H1 (cell line): ENCODE measurements around the gene HIC1. TPM values are rescaled to one million over a fixed set of nuclear protein-coding genes. Genes with fewer than 3 reads are reported as not detected.

Experiments
- CTCF ChIA-PET: fragments of 300-600 bp; sonication (Branson Sonifier 250); formaldehyde crosslinking; loops from one replicate; lab custom pipeline; 2021; ENCODE audit not compliant: partially characterized antibody; lab: Charles Lee
- POLR2A ChIA-PET: fragments of 300-600 bp; sonication (Branson Sonifier 250); formaldehyde crosslinking; loops from one replicate; lab custom pipeline; 2021; ENCODE audit warnings: inconsistent platforms; ENCODE audit not compliant: partially characterized antibody; lab: Charles Lee
- DNase-seq, 2 experiments: peaks; one replicate each; pipeline versions ENCODE4 v3.0.0 to v3.0.0-alpha.2; 2010 to 2022; ENCODE audit warnings: low spot score in 2 of 2, low read depth in 1 of 2, mixed read lengths in 1 of 2
- FAIRE-seq: peaks from 2 replicates; lab custom pipeline; 2011; peaks lifted over from hg19 to GRCh38; lab: Jason Lieb, UNC
- H2AFZ ChIP-seq: 2 replicates; pipeline ENCODE4 v1.8.1; 2012; ENCODE audit warnings: low read length, inconsistent platforms
- H2AK5ac ChIP-seq: 2 replicates; pipeline ENCODE4 v1.6.1; 2013; ENCODE audit warnings: low read depth, low read length
- H2BK120ac ChIP-seq: replicated peaks from 2 replicates; pipeline ENCODE3; 2013; ENCODE audit warnings: low read depth, low read length, inconsistent platforms
- H2BK12ac ChIP-seq: 2 replicates; pipeline ENCODE4 v1.6.1; 2013; ENCODE audit warnings: low read depth, low read length
- H2BK15ac ChIP-seq: 2 replicates; pipeline ENCODE4 v1.6.1; 2013; ENCODE audit warnings: low read length
- H2BK20ac ChIP-seq: 2 replicates; pipeline ENCODE4 v1.6.1; 2013; ENCODE audit warnings: low read length
- H2BK5ac ChIP-seq: 2 replicates; pipeline ENCODE4 v1.6.1; 2013; ENCODE audit warnings: low read depth, low read length
- H3K14ac ChIP-seq: 2 replicates; pipeline ENCODE4 v1.6.1; 2013; ENCODE audit warnings: inconsistent platforms; ENCODE audit not compliant: insufficient read length
- H3K18ac ChIP-seq: 2 replicates; pipeline ENCODE4 v1.6.1; 2013; ENCODE audit warnings: low read length; ENCODE audit errors: extremely low read depth
- H3K23ac ChIP-seq: 2 replicates; pipeline ENCODE4 v1.6.1; 2013; ENCODE audit warnings: inconsistent platforms; ENCODE audit not compliant: insufficient read length
- H3K23me2 ChIP-seq: 2 replicates; pipeline ENCODE4 v1.6.1; 2013; ENCODE audit warnings: low read depth, low read length
- H3K27ac ChIP-seq: 2 replicates; pipeline ENCODE4 v1.6.1; 2011; ENCODE audit warnings: low read depth, low read length, inconsistent platforms
- H3K27me3 ChIP-seq, 4 experiments: replicated peaks in 1 of 4; 1 replicate in 1 of 4; 2 replicates in 3 of 4; pipeline versions ENCODE4 v1.6.1 to v1.8.1; 2011 to 2013; ENCODE audit warnings: low read length in 3 of 4, mild to moderate bottlenecking in 3 of 4, inconsistent platforms in 2 of 4, mixed read lengths in 2 of 4, moderate library complexity in 1 of 4; ENCODE audit not compliant: control insufficient read depth in 3 of 4, insufficient read depth in 3 of 4; ENCODE audit errors: extremely low read depth in 1 of 4
- H3K36me3 ChIP-seq, 4 experiments: 2 replicates each; pipeline versions ENCODE4 v1.6.1 to v1.8.1; 2011 to 2013; ENCODE audit warnings: mild to moderate bottlenecking in 4 of 4, low read length in 3 of 4, moderate library complexity in 2 of 4, control low read depth in 1 of 4, inconsistent platforms in 1 of 4; ENCODE audit not compliant: insufficient read depth in 4 of 4, control insufficient read depth in 2 of 4
- H3K4ac ChIP-seq: replicated peaks from 2 replicates; pipeline ENCODE3; 2013; ENCODE audit warnings: low read length, low read depth, mixed read lengths, inconsistent platforms; ENCODE audit not compliant: insufficient read length
- H3K4me1 ChIP-seq, 4 experiments: replicated peaks in 1 of 4; 1 replicate in 1 of 4; 2 replicates in 3 of 4; pipeline versions ENCODE4 v1.6.1 to v1.8.1; 2011 to 2013; ENCODE audit warnings: low read length in 3 of 4, inconsistent platforms in 2 of 4, mixed read lengths in 1 of 4; ENCODE audit not compliant: insufficient read depth in 4 of 4, control insufficient read depth in 3 of 4
- H3K4me2 ChIP-seq, 2 experiments: 2 replicates each; pipeline versions ENCODE4 v1.6.1 to v1.8.1; 2011 to 2013; ENCODE audit warnings: low read depth in 2 of 2, low read length in 2 of 2, control low read depth in 1 of 2, inconsistent platforms in 1 of 2, mild to moderate bottlenecking in 1 of 2; ENCODE audit not compliant: insufficient read depth in 1 of 2
- H3K4me3 ChIP-seq, 4 experiments: fragments of 200-600, 300-600 bp in 1 of 4; sonication (generic), shearing (Covaris generic), sonication (Bioruptor Twin) in 1 of 4; 2 replicates each; pipeline versions ENCODE4 v1.5.1 to v1.8.1; 2011 to 2016; ENCODE audit warnings: low read length in 4 of 4, low read depth in 3 of 4, control low read depth in 2 of 4, inconsistent platforms in 2 of 4, mild to moderate bottlenecking in 2 of 4, mixed read lengths in 1 of 4, moderate library complexity in 1 of 4; ENCODE audit not compliant: insufficient read depth in 2 of 4; ENCODE audit errors: extremely low read depth in 1 of 4
- H3K56ac ChIP-seq: replicated peaks from 2 replicates; pipeline ENCODE3; 2013; ENCODE audit warnings: low read depth, mild to moderate bottlenecking, mixed read lengths, low read length, inconsistent platforms; ENCODE audit not compliant: insufficient read length
- H3K79me1 ChIP-seq: 2 replicates; pipeline ENCODE4 v1.6.1; 2013; ENCODE audit warnings: low read depth, low read length, control low read depth
- H3K79me2 ChIP-seq, 2 experiments: 2 replicates each; pipeline versions ENCODE4 v1.6.1 to v1.8.1; 2012 to 2013; ENCODE audit warnings: low read length in 2 of 2, mild to moderate bottlenecking in 2 of 2, inconsistent platforms in 1 of 2; ENCODE audit not compliant: insufficient read depth in 2 of 2, control insufficient read depth in 1 of 2
- H3K9ac ChIP-seq, 4 experiments: replicated peaks in 1 of 4; 1 replicate in 1 of 4; 2 replicates in 3 of 4; pipeline versions ENCODE4 v1.6.1 to v1.8.1; 2011 to 2013; ENCODE audit warnings: low read depth in 3 of 4, low read length in 3 of 4, control low read depth in 2 of 4, mild to moderate bottlenecking in 2 of 4, moderate library complexity in 2 of 4, inconsistent platforms in 1 of 4; ENCODE audit errors: extremely low read depth in 1 of 4
- H3K9me3 ChIP-seq, 2 experiments: 2 replicates each; pipeline versions ENCODE4 v1.6.1 to v1.8.1; 2012 to 2013; ENCODE audit warnings: mild to moderate bottlenecking in 2 of 2, moderate library complexity in 2 of 2, control low read depth in 1 of 2, inconsistent platforms in 1 of 2, low read depth in 1 of 2, low read length in 1 of 2, mixed read lengths in 1 of 2; ENCODE audit not compliant: insufficient read depth in 2 of 2
- H4K20me1 ChIP-seq, 2 experiments: replicated peaks in 1 of 2; 2 replicates each; pipeline versions ENCODE3 to v1.8.1; 2011 to 2013; ENCODE audit warnings: inconsistent platforms in 2 of 2, low read length in 2 of 2, mild to moderate bottlenecking in 1 of 2; ENCODE audit not compliant: insufficient read depth in 2 of 2, control insufficient read depth in 1 of 2
- H4K5ac ChIP-seq: 2 replicates; pipeline ENCODE4 v1.6.1; 2013; ENCODE audit warnings: low read length, low read depth, mixed read lengths, inconsistent platforms; ENCODE audit not compliant: insufficient read length
- H4K8ac ChIP-seq: 2 replicates; pipeline ENCODE4 v1.8.0; 2013; ENCODE audit warnings: mild to moderate bottlenecking, moderate library complexity, low read length, inconsistent platforms; ENCODE audit not compliant: insufficient read depth; ENCODE audit errors: extremely low read depth
- H4K91ac ChIP-seq: replicated peaks from 2 replicates; pipeline ENCODE3; 2013; ENCODE audit warnings: low read length, mixed read lengths, inconsistent platforms; ENCODE audit not compliant: insufficient read length
- ASH2L ChIP-seq: fragments of 200-600, 300-600 bp; sonication (generic); IDR thresholded peaks from one replicate; pipeline ENCODE4 v1.7.1; 2017; ENCODE audit warnings: low read length
- CHD1 ChIP-seq: IDR thresholded peaks from 2 replicates; pipeline ENCODE4 v1.6.1; 2012; ENCODE audit warnings: low read depth, low read length, improper control_type of control experiment
- EGR1 ChIP-seq: IDR thresholded peaks from 2 replicates; pipeline ENCODE4 v1.6.1; 2011; ENCODE audit warnings: low read depth, low read length, borderline replicate concordance
- POU5F1 ChIP-seq: IDR thresholded peaks from 2 replicates; pipeline ENCODE4 v1.6.1; 2011; ENCODE audit warnings: low read depth, mild to moderate bottlenecking, low read length, moderate library complexity
- SIX5 ChIP-seq: IDR thresholded peaks from 2 replicates; pipeline ENCODE4 v1.6.1; 2011; ENCODE audit warnings: mild to moderate bottlenecking, low read depth, low read length
- WGBS, 2 experiments: shearing (Covaris generic) in 1 of 2; methylation state at CpG; one replicate each; pipeline versions ENCODE4 v1.1.6 to v1.1.7; 2013 to 2015; ENCODE audit warnings: low lambda C conversion rate in 2 of 2, mixed read lengths in 2 of 2, inconsistent platforms in 1 of 2, low coverage in 1 of 2, missing lambda C conversion rate in 1 of 2; ENCODE audit not compliant: insufficient replicate concordance in 2 of 2, insufficient coverage in 1 of 2, insufficient read length in 1 of 2; ENCODE audit errors: extremely low coverage in 1 of 2, missing lambda C conversion rate in 1 of 2; 5-methylcytosine and 5-hydroxymethylcytosine counted together
- polyA plus RNA-seq, 7 experiments: library from polyadenylated mRNA; depleted of rRNA in 3 of 7; stranded (reverse) in 5 of 7; unstranded in 2 of 7; fragments of >200 nt in 5 of 7; fragments of 200-250 nt in 2 of 7; gene quantifications; 1 replicate in 5 of 7; 2 replicates in 1 of 7; 4 replicates in 1 of 7; pipeline versions ENCODE4 v1.2.1 to v1.2.3, GENCODE V29; 2011 to 2013; ENCODE audit warnings: missing spikeins in 2 of 7, mixed read lengths in 2 of 7
- total RNA-seq: library from RNA; stranded (reverse); fragmentation: NEBNext Ultra II Directional; extraction: Animal tissue kit (Norgen Biotek cat#: 25700); gene quantifications from 2 replicates; pipeline ENCODE4 v1.2.1, GENCODE V29; 2021

Gene HIC1
- total and polyA plus RNA-seq, 2 of the 8 experiments (the other 6 are each of a cell fraction or from before 2014, with no cell fraction given) = 0.06 to 0.09 TPM

DNA sequence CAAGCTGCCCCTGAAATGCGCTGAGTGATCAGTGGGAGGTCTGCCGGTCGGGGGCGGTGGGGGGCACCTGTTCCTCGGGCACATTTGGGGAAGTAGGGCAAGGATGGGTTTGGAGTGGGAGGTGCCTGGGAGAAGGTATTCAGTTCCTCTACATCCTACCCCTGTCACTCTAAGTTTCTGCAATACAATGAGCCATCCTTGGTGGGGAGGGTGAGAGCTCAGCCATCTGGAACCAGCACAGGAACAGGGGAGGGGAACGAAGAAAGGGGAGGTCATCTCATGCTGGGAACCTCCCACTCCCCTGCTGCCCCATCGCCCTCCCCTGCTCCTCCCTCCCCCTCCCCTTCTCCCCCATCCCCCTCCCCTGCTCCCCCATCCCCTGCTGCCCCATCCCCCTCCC is 20.7 kb upstream of the HIC1 start:
- Histone ChIP-seq H2AFZ (no peak overlapping the region), H3K79me1 (no peaks in the 10 kb centered on the region), H3K4me2 (no peak overlapping the region), H3K4ac (no peak overlapping the region), H3K14ac (no peak overlapping the region), H2BK20ac (no peak overlapping the region), H2BK5ac (no peak overlapping the region), H2BK12ac (no peak overlapping the region), H3K36me3 (peaks cover 0 to 5% (median 1%) of the 10 kb centered on the region in 4 experiments; a peak in 3 of 8 replicates), H3K23me2 (peaks cover 6% of the 10 kb centered on the region; the same call in 1 of the 2 replicates), H4K8ac (no peak overlapping the region), H2BK15ac (no peak overlapping the region), H3K27me3 (peaks cover 4 to 7% (median 7%) of the 10 kb centered on the region in 4 experiments), H2AK5ac (no peak overlapping the region), H3K79me2 (no peaks in the 10 kb centered on the region), H3K4me1 (peaks cover 2 to 6% (median 4%) of the 10 kb centered on the region in 4 experiments; a peak in 4 of 7 replicates), H4K91ac (no peak overlapping the region), H4K20me1 (peaks cover 0 to 7% of the 10 kb centered on the region in 2 experiments), H3K56ac (no peak overlapping the region), H3K9me3 (no peaks in the 10 kb centered on the region), H2BK120ac (no peak overlapping the region), H3K18ac (no peak overlapping the region), H3K4me3 (no peak overlapping the region), H3K9ac (no peak overlapping the region), H4K5ac (no peak overlapping the region), H3K23ac (no peak overlapping the region), H3K27ac (no peak overlapping the region)
- TF ChIP-seq CHD1 (no peak), POU5F1 (no peak), SIX5 (no peak), ASH2L (no peak), EGR1 (no peak)
- POLR2A ChIA-PET = no interaction called here
- CTCF ChIA-PET = interaction anchor here (1.1 to 4.4 kb wide), 2 partner anchors 36 to 125 kb away, joined by 3 to 15 read pairs; no protein-coding TSS in a partner anchor
- no peak for DNase-seq
- FAIRE-seq = no peak
- WGBS, 2 experiments = 89% methylated on average over 6 of the region's 7 CpGs; no CpG with 5 or more reads in 1 of the 2 experiments
